Neural cell (in vitro differentiated cells): Measurements from ENCODE around the gene SUCLG2. TPM values are rescaled to one million over a fixed set of nuclear protein-coding genes. Genes with fewer than 3 reads are reported as not detected.

Source experiments
- H2AFZ ChIP-seq: fragments of 200-600, 300-800 bp; sonication (generic), shearing (Covaris generic); 2 replicates; pipeline ENCODE4 v1.6.0; 2014; ENCODE audit warnings: low read depth, mild to moderate bottlenecking, antibody characterized with exemption, low read length, moderate library complexity
- H3F3A ChIP-seq: fragments of 200-600 bp; shearing (Covaris generic); 2 replicates; pipeline ENCODE4 v1.6.1; 2016; ENCODE audit warnings: mild to moderate bottlenecking, moderate library complexity, mixed read lengths, antibody characterized with exemption, low read length; ENCODE audit not compliant: insufficient read depth, poor library complexity, severe bottlenecking
- H3K27ac ChIP-seq: fragments of 200-600, 300-800 bp; sonication (generic), shearing (Covaris generic); 2 replicates; pipeline ENCODE4 v1.5.1; 2014; ENCODE audit warnings: mild to moderate bottlenecking, low read length, moderate library complexity
- H3K27me3 ChIP-seq: fragments of 300-800, 200-600 bp; sonication (generic), shearing (Covaris generic); 2 replicates; pipeline ENCODE4 v1.6.0; 2014; ENCODE audit warnings: mild to moderate bottlenecking, low read depth, low read length, moderate library complexity; ENCODE audit not compliant: insufficient read depth
- H3K36me3 ChIP-seq: fragments of 300-800, 200-600 bp; sonication (generic), shearing (Covaris generic); 2 replicates; pipeline ENCODE4 v1.5.1; 2014; ENCODE audit warnings: mild to moderate bottlenecking, antibody characterized with exemption, low read length, moderate library complexity; ENCODE audit not compliant: insufficient read depth
- H3K4me2 ChIP-seq: fragments of 300-800, 200-600 bp; sonication (generic), shearing (Covaris generic); 2 replicates; pipeline ENCODE4 v1.6.0; 2014; ENCODE audit warnings: mild to moderate bottlenecking, low read length
- H3K4me3 ChIP-seq: fragments of 300-800, 200-600 bp; sonication (generic), shearing (Covaris generic); 2 replicates; pipeline ENCODE4 v1.5.1; 2014; ENCODE audit warnings: mild to moderate bottlenecking, low read length, moderate library complexity
- H3K79me2 ChIP-seq: fragments of 200-600 bp; shearing (Covaris generic); replicated peaks from 2 replicates; pipeline ENCODE4 v1.6.0; 2014; ENCODE audit warnings: mild to moderate bottlenecking, low read length, moderate library complexity; ENCODE audit not compliant: insufficient read depth
- H3K9ac ChIP-seq: fragments of 300-800, 200-600 bp; sonication (generic), shearing (Covaris generic); 2 replicates; pipeline ENCODE4 v1.6.1; 2016; ENCODE audit warnings: mild to moderate bottlenecking, low read length, mixed read lengths
- H3K9me2 ChIP-seq: fragments of 200-600 bp; shearing (Covaris generic); 2 replicates; pipeline ENCODE4 v1.6.1; 2016; ENCODE audit warnings: mild to moderate bottlenecking, low read length, mixed read lengths; ENCODE audit not compliant: insufficient read depth
- H3K9me3 ChIP-seq: fragments of 200-600, 300-800 bp; sonication (generic), shearing (Covaris generic); 2 replicates; pipeline ENCODE4 v1.6.1; 2016; ENCODE audit warnings: mild to moderate bottlenecking, mixed run types, low read length, moderate library complexity, mixed read lengths
- H4K20me1 ChIP-seq: fragments of 200-600 bp; shearing (Covaris generic); 2 replicates; pipeline ENCODE4 v1.6.1; 2016; ENCODE audit warnings: mild to moderate bottlenecking, mixed run types; ENCODE audit not compliant: insufficient read depth
- EP300 ChIP-seq: fragments of 450-650 bp; conservative IDR thresholded peaks from 2 replicates; pipeline ENCODE4 v1.6.1; 2014; ENCODE audit warnings: antibody characterized with exemption, mild to moderate bottlenecking, moderate library complexity; ENCODE audit not compliant: poor library complexity, severe bottlenecking
- EZH2 ChIP-seq: fragments of 200-600, 300-800 bp; shearing (Covaris generic), sonication (generic); IDR thresholded peaks from 2 replicates; pipeline ENCODE4 v1.6.1; 2014; ENCODE audit warnings: antibody characterized with exemption, low read length, borderline replicate concordance, mild to moderate bottlenecking; ENCODE audit not compliant: insufficient read depth, poor library complexity, severe bottlenecking
- MXI1 ChIP-seq: fragments of 450-650 bp; conservative IDR thresholded peaks from 2 replicates; pipeline ENCODE4 v1.6.1; 2014; ENCODE audit warnings: antibody characterized with exemption, mild to moderate bottlenecking; ENCODE audit not compliant: poor library complexity, severe bottlenecking
- POLR2AphosphoS5 ChIP-seq: IDR thresholded peaks from 2 replicates; pipeline ENCODE4 v1.6.1; 2012
- RAD21 ChIP-seq: fragments of 450-650 bp; conservative IDR thresholded peaks from 2 replicates; pipeline ENCODE4 v1.6.1; 2014; ENCODE audit warnings: antibody characterized with exemption, mild to moderate bottlenecking, moderate library complexity
- REST ChIP-seq: IDR thresholded peaks from 2 replicates; pipeline ENCODE4 v1.6.1; 2012; ENCODE audit warnings: borderline replicate concordance
- SMC3 ChIP-seq: fragments of 450-650 bp; conservative IDR thresholded peaks from 2 replicates; pipeline ENCODE4 v1.6.1; 2014; ENCODE audit warnings: antibody characterized with exemption, mild to moderate bottlenecking, moderate library complexity; ENCODE audit not compliant: poor library complexity
- TAF1 ChIP-seq: IDR thresholded peaks from 2 replicates; pipeline ENCODE4 v1.6.1; 2012; ENCODE audit warnings: low read depth
- polyA plus RNA-seq: library from polyadenylated mRNA; depleted of rRNA; stranded (reverse); fragments of >200 nt; gene quantifications from 2 replicates; pipeline ENCODE4 v1.2.3, GENCODE V29; 2014
- TF ChIP-seq, protein P1 (sequence below): fragments of 450-650 bp; IDR thresholded peaks from 2 replicates; pipeline ENCODE4 v1.5.1; 2014; ENCODE audit warnings: antibody characterized with exemption, mild to moderate bottlenecking, moderate library complexity; ENCODE audit not compliant: poor library complexity, severe bottlenecking

The SUCLG2 gene
- polyA plus RNA-seq, 1 donor from 2014 or later: 0.15 TPM

DNA sequence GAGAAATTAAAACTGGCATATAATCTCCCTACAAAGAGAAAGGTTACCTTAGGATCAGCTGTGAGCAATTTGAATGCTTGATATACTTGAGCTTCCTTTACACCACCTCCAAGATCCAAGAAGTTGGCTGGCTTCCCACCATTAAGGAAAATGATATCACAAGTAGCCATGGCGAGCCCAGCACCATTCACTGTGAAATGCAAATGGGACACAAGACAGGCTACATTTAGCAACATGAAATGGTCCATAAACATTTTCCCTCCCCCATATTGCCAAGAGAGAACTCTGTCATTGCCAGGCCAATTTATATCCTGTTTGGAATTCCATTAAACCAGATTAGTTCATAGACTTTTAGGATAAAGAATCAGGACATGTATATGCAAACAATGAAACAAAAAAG, 158.7 kb downstream of the SUCLG2 start:
- H3F3A ChIP-seq: no peaks in the 10 kb centered on the region
- H4K20me1 ChIP-seq: no peaks in the 10 kb centered on the region
- no peak overlapping the region for H3K4me2 ChIP-seq
- no peaks in the 10 kb centered on the region for H3K36me3 ChIP-seq
- H3K9me3 ChIP-seq: no peaks in the 10 kb centered on the region
- no peaks in the 10 kb centered on the region for H3K27me3 ChIP-seq
- H3K79me2 ChIP-seq: no peaks in the 10 kb centered on the region
- no peak overlapping the region for H2AFZ ChIP-seq
- no peak for TF ChIP-seq EP300
- no peak for TF ChIP-seq MXI1
- TF ChIP-seq SMC3: no peak
- TF ChIP-seq EZH2: no peak
- no peak for TF ChIP-seq POLR2AphosphoS5
- no peak for TF ChIP-seq REST
- TF ChIP-seq, protein P1, sequence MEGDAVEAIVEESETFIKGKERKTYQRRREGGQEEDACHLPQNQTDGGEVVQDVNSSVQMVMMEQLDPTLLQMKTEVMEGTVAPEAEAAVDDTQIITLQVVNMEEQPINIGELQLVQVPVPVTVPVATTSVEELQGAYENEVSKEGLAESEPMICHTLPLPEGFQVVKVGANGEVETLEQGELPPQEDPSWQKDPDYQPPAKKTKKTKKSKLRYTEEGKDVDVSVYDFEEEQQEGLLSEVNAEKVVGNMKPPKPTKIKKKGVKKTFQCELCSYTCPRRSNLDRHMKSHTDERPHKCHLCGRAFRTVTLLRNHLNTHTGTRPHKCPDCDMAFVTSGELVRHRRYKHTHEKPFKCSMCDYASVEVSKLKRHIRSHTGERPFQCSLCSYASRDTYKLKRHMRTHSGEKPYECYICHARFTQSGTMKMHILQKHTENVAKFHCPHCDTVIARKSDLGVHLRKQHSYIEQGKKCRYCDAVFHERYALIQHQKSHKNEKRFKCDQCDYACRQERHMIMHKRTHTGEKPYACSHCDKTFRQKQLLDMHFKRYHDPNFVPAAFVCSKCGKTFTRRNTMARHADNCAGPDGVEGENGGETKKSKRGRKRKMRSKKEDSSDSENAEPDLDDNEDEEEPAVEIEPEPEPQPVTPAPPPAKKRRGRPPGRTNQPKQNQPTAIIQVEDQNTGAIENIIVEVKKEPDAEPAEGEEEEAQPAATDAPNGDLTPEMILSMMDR: no peak
- no peak for TF ChIP-seq TAF1
- TF ChIP-seq RAD21: no peak
- no peaks in the 10 kb centered on the region for H3K9me2 ChIP-seq
- no peak overlapping the region for H3K27ac ChIP-seq
- H3K9ac ChIP-seq: no peak overlapping the region
- no peak overlapping the region for H3K4me3 ChIP-seq

DNA sequence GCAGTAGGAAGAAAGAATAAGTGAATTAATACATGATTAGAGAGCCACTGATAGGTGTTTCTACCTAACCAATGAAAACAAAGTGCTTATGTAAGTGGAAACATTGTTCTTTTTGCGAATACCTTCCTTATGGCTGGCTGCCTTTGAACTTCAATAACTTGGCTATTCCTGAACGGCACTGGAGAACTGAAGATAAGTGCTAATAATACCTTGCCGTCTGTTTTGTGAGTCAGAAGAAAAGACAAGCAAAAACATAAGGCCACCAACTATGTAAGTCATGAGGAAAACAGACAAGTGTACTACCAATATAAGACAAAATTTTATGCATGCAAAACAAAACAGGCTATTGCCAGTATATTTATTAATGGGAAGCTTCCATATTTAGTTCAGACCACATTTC, 160.6 kb downstream of the SUCLG2 start:
- Histone ChIP-seq H2AFZ (no peak overlapping the region), H3K27me3 (no peaks in the 10 kb centered on the region), H4K20me1 (no peaks in the 10 kb centered on the region), H3K4me3 (no peak overlapping the region), H3K9me3 (no peaks in the 10 kb centered on the region), H3K9me2 (no peaks in the 10 kb centered on the region), H3K9ac (no peak overlapping the region), H3K27ac (no peak overlapping the region), H3F3A (no peaks in the 10 kb centered on the region), H3K79me2 (no peaks in the 10 kb centered on the region), H3K36me3 (no peaks in the 10 kb centered on the region), H3K4me2 (no peak overlapping the region)
- TF ChIP-seq RAD21 (no peak), EZH2 (no peak), EP300 (no peak), SMC3 (no peak), MXI1 (no peak), TAF1 (no peak), REST (no peak), POLR2AphosphoS5 (no peak)
- TF ChIP-seq, protein P1: no peak
